HepG2 (cell line): ENCODE data around the gene MOK. TPM values are rescaled to one million over a fixed set of nuclear protein-coding genes. Genes with fewer than 3 reads are reported as not detected.

Source experiments
- ARID3A ChIP-seq: IDR thresholded peaks from 2 replicates; pipeline ENCODE4 v1.6.1; 2012; ENCODE audit warnings: low read depth, low read length, improper control_type of control experiment
- DRAP1 ChIP-seq: IDR thresholded peaks from 2 replicates; pipeline ENCODE4 v1.6.1; 2016; ENCODE audit warnings: missing genetic modification reagents, missing compliant biosample characterization
- FOXP1 ChIP-seq, 2 experiments: fragments of 450-650 bp in 1 of 2; IDR thresholded peaks; 2 replicates each; pipeline ENCODE4 v1.6.1; 2017 to 2018; ENCODE audit warnings: antibody characterized with exemption in 1 of 2
- MXD4 ChIP-seq: IDR thresholded peaks from 2 replicates; pipeline ENCODE4 v1.6.1; 2016; ENCODE audit warnings: mild to moderate bottlenecking, missing biosample characterization, missing genetic modification reagents
- TFDP1 ChIP-seq: IDR thresholded peaks from 2 replicates; pipeline ENCODE4 v1.6.1; 2016; ENCODE audit warnings: missing compliant biosample characterization, missing genetic modification reagents, borderline replicate concordance
- ZBTB4 ChIP-seq: sonication (generic); formaldehyde crosslinking; IDR thresholded peaks from 2 replicates; pipeline ENCODE4 v1.4.0; 2020; ENCODE audit warnings: missing genetic modification reagents, mild to moderate bottlenecking, borderline replicate concordance
- ZNF142 ChIP-seq: sonication (generic); formaldehyde crosslinking; IDR thresholded peaks from 2 replicates; pipeline ENCODE4 v1.4.0; 2020; ENCODE audit warnings: missing genetic modification reagents
- ZNF18 ChIP-seq: sonication (generic); formaldehyde crosslinking; IDR thresholded peaks from 2 replicates; pipeline ENCODE4 v1.8.0; 2022; ENCODE audit warnings: mild to moderate bottlenecking, missing genetic modification reagents; ENCODE audit not compliant: insufficient replicate concordance
- ZNF510 ChIP-seq: sonication (generic); formaldehyde crosslinking; IDR thresholded peaks from 2 replicates; pipeline ENCODE4 v1.4.0; 2020; ENCODE audit warnings: low read depth, mild to moderate bottlenecking, missing genetic modification reagents
- ZNF703 ChIP-seq: sonication (generic); formaldehyde crosslinking; IDR thresholded peaks from 2 replicates; pipeline ENCODE4 v1.5.1; 2020; ENCODE audit warnings: missing genetic modification reagents, mild to moderate bottlenecking, moderate library complexity, borderline replicate concordance
- ZSCAN22 ChIP-seq: sonication (generic); formaldehyde crosslinking; IDR thresholded peaks from 2 replicates; pipeline ENCODE4 v1.4.0; 2020; ENCODE audit warnings: mild to moderate bottlenecking, missing genetic modification reagents
- polyA plus RNA-seq, 8 experiments: library from polyadenylated mRNA; depleted of rRNA in 3 of 8; stranded (reverse) in 7 of 8; unstranded in 1 of 8; fragments of >200 nt; fragmentation: Illumina TruSeq in 4 of 8; extraction: Trizol in 4 of 8; gene quantifications; 2 replicates each; pipeline versions ENCODE4 v1.2.1 to v1.2.3, GENCODE V29; 2011 to 2016; ENCODE audit warnings: low read depth in 4 of 8, missing spikeins in 1 of 8, mixed read lengths in 1 of 8; ENCODE audit not compliant: insufficient read depth in 1 of 8
- total RNA-seq, 5 experiments: library from RNA; depleted of rRNA; stranded (reverse); fragments of >200 nt; fragmentation: Illumina TruSeq; extraction: Trizol; gene quantifications; 2 replicates each; pipeline ENCODE4 v1.2.3, GENCODE V29; 2016; ENCODE audit warnings: low read depth in 1 of 5

MOK gene
- total and polyA plus RNA-seq, 2 of the 13 experiments (the other 11 are each of a cell fraction or from before 2014, with no cell fraction given): 15.3 to 16.9 TPM

GRCh38 chr14:102314242-102315011 lies 9.5 kb upstream of the MOK start (continued):
- TF ChIP-seq MXD4 (CRISPR knock-in tag): peak; percentile 96
- peak; percentile 89; the same call in 1 of the 2 replicates for TF ChIP-seq TFDP1 (CRISPR knock-in tag)
- no peak for TF ChIP-seq ZSCAN22 (CRISPR knock-in tag)
- no peak for TF ChIP-seq FOXP1 (IDR thresholded peaks at IDR 0.05)
- TF ChIP-seq FOXP1 (CRISPR knock-in tag; IDR thresholded peaks at IDR 0.05): no peak; the same call in 1 of the 2 replicates
- TF ChIP-seq ZNF703 (CRISPR knock-in tag): no peak
- TF ChIP-seq DRAP1 (CRISPR knock-in tag): 0 out of 2 replicates have a peak, but pooled peaks have one; percentile 12
- no peak; the same call in 1 of the 2 replicates for TF ChIP-seq ZBTB4 (CRISPR knock-in tag)
- TF ChIP-seq ZNF142 (CRISPR knock-in tag): peak; percentile 93
- no peak for TF ChIP-seq ZNF510 (CRISPR knock-in tag)
- no peak for TF ChIP-seq ARID3A
- no peak for TF ChIP-seq ZNF18 (CRISPR knock-in tag)
